HG03432 (cell line): ENCODE data around the gene OMP.

Source experiments
- ATAC-seq: cut with Tn5 transposase; IDR thresholded peaks from one replicate; pipeline ENCODE4 v1.9.1; 2021; ENCODE audit warnings: mild to moderate bottlenecking, moderate library complexity; ENCODE audit not compliant: unreplicated experiment

Gene OMP

DNA sequence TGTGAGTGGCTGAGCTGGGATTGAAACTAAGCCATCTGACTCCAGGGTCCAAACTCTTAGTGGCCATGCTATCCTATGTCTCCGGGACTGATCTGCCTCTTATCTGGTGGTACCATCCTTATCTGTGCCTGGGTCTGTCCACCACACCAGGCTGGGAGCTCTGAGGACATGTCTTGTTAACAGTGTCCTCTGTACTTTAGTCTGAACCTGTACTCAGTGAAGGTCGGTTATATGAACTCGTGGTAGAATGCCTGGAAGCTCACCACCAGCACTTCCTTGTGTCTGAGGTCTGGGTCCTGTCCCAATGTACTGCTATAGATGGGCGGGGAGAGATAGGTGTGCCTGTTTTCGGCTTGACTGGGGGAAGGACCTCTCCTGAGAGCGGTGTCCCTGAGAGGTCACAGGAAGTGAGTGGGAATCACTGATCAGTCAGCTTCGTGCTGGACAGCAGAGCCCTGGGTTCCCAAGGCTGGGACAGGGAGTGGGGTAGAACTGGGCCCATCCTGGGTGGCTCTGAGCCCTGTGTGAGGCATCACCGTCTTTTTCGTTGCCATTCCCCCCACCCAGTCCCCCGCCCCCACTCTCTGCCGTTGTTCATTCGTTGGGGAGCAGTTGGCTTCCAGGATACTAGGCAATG, 34.3 kb downstream of the OMP start:
- no peak for ATAC-seq

DNA sequence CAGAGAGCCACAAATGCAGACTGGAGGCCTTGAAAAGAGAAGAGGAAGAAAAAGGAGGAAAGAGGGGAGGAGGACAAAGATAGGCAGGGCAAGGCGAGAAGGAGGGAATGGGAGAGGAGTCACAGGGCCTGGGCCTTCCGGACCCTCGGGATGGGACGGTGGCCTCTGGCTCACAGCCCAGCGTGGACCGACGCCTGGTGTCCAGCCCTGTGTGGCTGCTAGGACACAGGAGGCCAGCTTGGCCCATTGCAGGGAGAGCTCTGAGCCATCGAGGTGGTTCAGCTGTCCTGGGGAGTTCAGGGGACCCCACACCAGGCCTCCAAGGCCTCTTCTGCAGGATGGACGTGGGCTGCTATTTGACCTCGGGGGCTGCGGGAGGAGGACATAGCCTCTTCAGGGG, 34.8 kb downstream of the OMP start:
- ATAC-seq: no peak

DNA sequence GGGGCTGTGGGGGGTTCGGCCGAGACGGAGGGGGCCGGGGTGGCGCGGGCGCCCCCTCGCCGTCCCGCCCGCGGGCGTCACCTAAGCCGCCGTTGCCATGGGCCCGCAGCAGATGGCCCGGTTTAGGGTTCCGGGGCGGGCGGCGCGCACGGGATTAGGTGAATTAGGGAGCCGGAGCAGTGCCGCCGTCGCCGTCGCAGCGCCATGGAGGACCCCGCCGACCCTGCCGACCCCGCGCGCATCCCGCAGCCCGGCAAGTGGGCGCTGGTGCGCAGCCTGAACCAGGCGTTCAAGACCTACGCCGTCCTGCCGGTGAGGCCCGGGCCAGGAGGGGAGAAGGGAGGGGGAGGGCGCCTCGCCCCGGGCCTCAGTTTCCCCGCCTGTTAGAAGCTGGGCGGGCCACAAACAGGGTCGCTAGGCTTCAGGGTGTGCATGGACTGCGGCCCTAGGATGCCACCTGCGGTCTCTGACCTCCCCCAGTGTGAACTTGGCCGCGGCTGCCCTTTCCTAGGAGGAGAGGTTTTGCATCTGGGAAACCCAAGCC, 35.5 kb downstream of the OMP start:
- no peak for ATAC-seq

DNA sequence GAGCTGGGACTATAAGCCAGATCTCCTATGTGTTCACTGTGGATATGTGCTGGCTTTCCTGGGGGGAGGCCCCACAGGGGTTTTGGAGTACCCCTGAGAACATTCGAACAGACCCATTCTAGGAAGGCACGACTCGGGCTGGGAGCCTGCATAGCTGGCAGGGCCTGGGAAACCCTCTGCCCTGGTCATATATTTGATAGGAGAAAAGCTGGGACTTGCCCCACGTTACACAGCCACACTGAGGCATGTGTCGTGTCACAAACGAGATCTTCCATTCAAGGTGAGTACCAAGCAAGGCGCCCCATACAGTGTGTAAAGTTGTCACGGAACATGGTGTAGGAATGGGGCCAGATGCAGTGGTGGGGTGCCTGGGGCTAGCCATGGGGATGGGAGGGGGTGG, 36.6 kb downstream of the OMP start:
- ATAC-seq: no peak

DNA sequence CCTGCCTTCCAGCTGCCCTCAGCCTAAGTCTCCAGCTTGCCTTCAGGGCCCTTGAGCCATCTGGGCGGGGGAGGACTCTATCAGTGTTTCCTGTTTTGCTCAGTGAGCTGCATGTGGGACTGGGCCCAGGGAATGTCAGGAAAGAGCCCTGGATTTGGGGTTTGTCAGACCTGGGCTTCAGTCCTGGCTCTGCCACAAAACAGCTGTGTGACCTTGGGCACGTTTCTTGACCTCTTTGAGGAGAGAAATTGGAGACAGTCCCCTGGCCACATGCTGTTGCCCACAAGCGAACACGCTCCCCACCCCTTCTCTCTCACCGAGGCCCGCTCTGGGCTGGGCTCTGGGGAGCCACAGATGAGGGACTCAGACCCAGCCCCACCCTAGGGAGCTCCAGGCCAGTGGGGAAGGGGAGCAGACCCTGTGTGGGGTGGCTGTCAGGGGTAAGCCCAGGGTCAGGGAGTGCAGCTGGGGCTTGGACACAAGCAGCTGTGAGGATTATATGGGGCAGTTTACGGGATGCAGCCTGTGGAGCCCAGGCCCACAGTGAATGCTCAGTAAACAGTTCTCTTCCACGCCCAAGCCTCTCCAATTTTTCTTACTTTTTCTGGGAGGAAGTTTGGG, 37.7 kb downstream of the OMP start:
- ATAC-seq: no peak

DNA sequence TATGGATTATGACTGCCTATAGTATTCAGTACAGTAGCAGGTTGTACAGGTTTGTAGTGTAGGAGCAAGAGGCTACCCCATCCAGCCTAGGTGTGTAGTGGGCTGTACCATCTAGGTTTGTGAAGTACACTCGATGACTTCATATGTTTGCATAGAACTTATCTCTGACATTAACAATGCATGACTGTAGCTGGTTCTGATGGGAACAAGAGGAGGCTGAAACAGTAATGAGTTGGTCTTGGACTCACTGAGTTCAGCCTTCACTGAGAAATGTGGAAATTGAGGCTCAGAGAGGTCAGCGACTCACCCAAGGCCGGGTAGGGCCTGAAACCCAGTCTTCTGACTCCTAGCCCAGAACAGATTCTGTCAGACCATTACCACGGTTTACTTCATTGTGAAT, 38.4 kb downstream of the OMP start:
- no peak for ATAC-seq

DNA sequence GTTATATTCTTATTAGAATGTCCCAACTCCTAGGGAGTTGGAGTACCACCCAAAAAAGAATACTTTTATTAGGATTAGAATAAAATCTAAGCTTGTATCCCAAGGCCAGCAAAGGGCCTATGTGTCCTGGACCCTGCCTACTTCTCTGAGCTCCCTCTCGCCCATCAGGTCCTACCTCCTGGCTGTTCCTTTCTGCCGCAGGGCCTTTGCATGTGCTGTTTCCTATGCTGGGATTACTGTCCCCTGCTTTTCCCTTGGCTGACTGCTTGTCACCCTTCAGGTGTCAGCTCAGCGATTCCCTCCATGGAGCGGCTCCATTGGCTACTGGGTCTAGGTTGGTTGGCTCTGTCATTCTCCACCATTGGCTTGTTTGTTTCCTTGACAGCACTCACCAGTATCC, 38.8 kb downstream of the OMP start:
- no peak for ATAC-seq

DNA sequence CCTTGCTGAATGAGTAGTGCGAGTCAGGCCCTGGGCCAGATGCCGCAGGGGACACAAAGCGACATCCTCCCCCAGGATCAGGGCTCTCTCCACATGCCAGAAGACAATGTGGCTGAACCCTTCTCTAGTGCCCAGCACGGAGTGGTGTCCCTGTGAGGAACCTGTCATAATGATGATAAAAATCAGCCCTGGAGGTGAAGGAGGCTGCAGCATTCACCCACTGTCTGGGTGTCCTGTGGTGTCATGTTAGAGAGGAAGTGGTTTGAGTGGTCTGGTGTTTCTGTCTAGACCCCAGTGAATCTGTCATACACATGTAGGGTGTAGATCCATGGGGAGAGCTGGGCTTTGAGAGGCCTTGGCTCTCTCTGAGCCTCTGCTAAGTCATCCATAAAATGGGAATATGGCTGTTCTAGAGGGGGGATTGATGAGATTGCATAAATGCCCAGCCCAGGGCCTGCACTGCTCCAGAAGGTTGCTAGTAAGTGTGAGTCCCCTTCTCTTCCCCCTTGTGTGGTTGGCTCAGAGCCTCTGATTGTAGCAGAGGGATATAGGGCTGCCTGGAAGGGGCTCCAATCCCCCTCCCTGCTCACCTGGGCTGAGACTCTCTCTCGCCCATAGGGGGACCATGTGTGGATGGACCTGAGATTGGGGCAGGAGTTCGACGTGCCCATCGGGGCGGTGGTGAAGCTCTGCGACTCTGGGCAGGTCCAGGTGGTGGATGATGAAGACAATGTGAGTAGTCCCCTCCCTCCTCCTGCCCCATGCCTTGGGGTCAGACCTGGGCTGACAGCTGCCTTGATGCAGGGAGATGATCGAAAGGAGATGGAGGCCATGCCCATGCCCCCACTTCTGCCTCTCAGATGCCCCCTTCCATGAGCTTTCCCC, 39.7 kb downstream of the OMP start:
- ATAC-seq: no peak

DNA sequence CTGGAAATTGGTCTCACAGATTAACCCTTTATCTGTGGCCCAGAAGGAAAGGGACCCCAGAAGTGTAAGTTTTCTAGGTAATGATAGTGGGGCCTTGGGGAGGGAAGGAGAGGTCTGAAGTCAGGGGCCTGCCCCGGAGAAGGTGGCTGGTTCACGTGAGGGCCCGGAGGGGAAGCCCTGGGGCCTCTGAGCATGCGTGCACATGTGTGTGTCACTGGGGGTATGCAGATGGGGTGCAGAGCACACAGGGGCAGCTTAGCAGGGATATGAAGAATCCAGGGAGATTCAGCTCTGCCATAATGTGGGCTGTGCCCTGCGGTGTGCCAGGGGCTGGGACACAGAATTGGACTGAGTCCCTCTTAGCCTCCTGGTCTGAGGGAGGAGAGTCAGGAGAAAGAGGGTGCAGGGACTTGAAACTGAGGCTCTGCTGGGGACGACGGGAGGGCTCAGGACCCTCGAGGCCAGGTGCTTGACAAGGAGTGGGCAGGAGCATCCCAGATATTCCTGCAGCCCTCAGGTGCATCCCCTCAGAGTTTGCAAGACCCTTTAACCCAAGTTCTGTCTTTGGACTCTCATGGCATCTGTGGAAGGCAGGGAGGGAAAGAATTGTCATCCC, 40.9 kb downstream of the OMP start:
- ATAC-seq: no peak

DNA sequence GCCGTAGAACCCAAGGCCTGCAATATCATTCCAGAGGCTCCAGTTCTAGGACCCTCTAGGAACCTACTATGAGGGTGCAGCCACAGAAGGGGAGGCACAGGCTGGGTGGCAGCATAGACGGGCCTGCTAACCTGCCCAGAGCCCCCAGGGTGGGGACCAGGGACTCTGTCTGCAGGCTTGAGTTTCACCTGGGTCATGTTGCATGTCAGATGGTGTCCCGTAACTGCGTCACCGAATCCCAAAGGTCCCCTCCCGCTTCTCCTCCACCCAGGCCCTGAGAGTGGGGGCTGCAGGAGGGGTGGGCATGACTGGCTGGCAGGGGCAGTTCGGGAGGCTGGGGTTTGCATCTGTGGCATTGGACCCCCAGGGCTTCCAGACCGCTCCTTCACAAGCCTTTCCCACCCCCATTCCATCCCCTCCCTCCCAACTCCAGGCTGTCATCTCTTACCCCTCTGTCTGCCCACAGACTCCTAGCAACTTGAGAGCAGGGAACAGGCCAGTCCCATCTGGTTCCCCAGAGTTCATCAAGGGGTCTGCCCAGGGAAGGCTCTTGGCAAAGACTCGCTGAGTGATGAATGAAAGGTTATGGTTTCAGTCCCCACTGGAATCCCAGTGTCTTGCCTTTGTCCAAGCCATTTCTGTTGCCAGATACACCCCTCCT, 41.7 kb downstream of the OMP start:
- ATAC-seq: no peak

DNA sequence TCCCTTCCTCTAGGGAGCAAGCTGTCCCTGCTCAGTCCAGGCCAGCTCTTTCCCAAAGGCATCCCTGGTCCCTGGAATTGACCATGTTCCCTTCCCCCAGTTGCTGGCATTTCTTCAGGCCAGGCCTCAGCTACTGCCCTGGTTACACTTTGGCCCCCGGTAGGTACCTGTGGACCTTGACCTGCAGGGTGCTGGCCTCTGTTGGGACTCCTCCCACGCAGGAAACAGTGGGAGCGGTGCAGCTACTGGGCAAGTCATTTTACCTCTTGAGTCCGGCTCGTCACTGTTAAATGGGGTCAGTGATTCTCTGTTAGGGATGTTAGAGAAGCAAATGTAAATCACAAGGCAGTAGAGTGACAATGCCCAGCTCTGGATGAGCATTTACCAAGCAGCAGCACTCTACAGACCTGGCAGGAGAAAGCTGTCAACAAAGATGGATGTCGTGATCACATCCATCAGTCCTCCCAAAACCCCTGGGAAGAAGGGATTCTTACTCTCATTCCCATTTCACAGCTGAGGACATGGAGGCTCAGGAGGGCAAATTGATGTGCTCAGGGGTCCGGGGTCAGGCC, 42.3 kb downstream of the OMP start:
- ATAC-seq: no peak

DNA sequence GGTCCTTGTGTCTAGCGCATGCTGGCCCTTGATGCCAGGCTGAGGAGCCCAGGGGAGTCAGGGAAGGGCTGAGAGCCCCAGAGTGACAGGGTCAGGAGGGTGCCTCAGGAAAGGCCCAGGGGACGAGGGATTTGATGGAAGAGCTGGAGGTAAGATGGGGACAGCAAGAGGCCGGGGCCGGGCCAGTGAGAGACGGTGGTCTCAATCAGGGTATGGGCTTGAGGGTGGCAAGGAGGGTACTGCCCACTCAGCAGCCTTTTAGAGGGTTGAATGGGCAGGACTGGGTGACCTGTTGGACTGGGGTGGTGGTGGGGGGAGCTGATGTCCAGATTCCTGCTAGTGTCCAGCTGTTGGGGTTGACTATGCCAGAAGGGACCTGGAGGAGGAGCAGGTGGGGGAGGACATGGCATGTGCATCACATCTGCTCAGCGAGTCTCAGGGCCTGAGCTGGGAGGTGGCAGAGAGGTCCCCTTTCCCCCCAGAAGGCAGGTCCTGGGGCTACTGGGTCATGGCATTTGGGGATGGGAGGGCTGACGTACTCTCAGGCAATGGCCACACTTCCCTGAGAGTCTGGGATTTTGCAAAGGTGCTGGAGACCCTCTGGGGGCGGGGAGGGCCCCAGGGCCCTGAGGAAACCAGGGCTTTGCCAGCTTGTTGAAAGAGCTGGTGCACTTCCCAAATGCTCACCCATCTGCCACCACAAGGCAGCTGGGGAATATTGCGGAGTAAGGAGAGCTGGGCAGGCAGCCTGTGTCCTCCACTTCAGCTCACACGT, 43.8 kb downstream of the OMP start:
- no peak for ATAC-seq

DNA sequence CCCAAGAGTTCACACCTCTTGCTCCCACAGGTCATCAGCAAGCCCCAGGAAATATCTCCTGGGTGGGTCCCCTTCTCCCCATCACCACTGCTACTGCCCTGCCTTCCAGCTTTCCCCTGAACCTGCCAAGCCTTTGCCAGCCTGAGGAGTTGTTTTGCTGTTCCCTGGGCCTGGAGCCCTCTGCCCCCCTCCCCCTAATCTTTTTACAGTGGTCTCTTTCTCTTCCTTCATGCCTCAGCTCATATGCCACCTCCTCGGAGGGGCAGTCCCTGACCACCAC, 44.3 kb downstream of the OMP start:
- no peak for ATAC-seq

DNA sequence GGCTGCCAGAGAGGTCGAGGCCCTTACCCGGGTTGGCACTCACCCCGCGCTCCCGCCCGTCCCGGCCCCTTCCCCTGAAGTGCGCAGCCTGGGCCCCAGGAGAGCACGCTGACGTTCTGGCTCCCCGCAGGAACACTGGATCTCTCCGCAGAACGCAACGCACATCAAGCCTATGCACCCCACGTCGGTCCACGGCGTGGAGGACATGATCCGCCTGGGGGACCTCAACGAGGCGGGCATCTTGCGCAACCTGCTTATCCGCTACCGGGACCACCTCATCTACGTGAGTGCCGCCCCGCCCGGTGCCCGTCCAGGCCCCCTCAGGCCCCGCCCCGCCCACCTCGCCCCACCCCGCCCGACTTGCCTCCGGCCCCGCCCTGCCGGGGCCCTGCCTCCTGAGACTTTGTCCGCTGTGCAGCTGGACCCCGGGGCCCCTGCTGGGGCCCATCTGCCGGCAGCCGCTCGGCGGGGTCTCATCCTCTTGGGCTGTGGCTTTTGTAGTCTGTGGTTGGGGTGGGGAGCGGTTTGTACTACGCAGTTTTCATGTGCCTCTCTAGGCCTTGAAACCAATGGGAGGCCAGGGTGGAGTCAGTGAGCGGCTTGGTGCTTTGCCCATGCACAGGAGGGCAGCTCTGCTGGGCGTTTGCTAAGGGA, 45.2 kb downstream of the OMP start:
- ATAC-seq: no peak

DNA sequence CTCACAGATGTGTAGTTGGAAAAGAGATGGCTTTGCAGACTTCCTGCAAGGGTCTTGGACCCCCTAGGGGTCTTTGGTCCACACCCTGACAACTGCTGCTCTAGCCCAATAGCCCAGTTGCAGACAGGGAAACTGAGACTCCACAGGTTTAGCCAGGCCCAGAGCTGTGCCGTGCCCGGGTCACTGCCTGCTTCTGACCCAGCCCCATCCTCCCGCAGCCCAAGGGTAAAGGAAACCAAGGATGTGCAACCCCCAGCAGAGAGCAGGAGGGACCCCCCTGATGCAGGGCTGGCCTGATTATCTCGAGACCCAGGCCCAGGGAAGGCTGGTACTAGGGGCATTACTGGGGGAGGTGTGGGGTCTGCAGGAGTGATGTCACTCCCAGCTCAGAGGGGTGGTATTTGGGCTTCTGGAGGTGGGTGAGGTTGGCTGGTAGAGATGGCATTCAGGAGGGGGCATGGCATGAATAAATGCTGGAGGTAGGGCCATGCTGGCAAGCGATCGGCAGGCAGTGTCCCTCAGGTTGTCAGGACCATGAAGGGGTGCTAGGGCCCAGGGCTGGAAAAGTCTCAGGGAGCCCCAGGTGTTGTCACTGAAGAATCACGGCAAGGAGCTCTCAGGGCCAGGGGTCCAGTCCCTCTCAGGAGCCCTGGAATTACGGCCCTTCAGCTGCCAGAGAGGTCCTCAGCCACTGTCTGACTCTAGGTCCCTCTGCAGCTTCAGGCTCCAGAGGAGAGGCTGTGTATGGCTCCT, 46.5 kb downstream of the OMP start:
- ATAC-seq: no peak

DNA sequence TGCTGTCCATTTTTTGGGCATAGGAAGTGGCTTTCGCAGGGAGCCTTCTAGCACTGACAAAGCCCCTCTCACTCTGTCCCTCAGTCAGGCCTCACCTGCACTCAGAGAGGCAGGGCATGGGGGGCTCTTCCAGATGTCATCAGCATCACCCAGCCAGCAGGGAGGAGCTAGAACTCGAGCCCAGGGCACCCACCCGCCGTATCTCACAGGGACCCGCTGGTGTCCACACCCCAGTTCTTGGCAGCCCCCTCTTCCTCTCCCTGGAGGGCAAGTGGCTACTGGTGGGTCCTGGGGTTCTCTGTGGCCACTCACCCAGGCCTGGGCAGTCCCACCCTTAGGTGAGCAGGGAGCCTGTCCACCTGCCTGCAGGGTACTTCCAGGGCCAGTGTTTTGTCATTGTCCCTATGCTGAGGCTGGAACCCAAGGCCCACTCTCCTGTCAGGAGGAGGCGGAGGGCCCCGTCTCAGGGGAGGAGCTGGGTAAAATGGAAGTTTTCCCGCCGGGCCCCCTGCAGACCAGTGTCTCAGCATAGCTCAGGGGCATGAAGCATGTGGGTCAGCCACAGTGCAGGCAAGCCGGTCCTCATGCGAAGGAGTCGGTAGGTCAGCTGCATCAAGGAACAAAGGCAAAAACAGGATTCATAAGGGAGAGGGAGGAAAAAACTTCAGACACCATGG, 47.2 kb downstream of the OMP start:
- ATAC-seq: no peak

DNA sequence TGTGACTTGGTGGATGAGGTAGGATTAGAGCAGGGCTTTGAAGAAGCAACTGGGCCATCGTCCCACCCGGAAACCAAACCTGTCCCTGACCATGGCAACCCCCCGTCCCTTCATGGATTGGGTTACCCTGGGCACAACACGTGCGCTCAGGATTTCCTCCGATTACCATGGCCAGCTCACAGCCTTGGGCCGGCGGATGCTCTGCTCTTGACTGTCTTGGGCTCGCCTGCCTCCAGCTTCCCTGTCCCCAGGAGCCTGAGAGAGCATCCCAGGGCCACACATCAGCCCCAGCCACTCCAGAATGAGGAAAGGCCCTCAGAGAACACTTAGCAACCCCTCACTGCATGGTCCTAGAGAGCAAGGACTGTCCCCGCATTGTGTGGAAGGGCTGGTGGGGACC, 48.2 kb downstream of the OMP start:
- ATAC-seq: no peak

DNA sequence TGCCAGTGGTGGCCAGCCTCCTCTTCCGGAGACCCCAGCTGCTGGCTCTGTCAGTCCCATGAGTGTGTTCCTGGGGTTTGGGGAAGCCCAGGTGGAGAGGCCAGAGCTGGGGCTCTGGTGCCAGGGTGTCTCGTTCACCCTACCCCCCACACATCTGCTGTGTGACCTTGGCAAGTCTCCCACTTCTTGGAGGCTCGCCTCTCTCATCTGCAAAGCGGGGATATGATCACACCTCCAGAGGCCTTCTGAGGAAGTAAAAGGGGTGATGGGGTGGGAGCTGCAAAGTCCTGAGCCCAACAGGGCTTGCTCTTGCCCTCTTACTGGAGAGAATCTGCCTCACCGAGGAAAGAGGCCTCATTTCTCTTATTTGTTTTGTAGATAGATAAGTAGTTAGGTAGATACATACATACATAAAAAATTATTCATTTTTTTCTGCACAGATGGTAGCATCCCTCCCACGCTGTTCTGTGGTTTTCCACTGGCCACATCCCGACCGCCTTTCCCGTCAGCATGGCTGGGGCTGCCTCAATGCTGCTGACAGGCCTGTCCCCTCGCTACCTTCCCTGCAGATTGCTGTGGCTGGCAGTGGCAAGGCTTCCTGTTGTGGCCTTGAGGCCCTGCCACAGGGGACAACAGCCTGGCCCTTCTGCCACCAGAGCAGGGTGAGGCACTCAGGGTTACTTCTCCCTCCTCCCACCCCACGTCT, 49.3 kb downstream of the OMP start:
- ATAC-seq: no peak
